HG03432 (cell line): ENCODE data around the gene SERPINA9.
"Not testable (repeated sequence)": the region's sequence is repeated elsewhere in the genome, so short reads cannot be mapped to it uniquely, and the experiment has no call there.

Experiments used
- ATAC-seq: cut with Tn5 transposase; IDR thresholded peaks from one replicate; pipeline ENCODE4 v1.9.1; 2021; ENCODE audit warnings: mild to moderate bottlenecking, moderate library complexity; ENCODE audit not compliant: unreplicated experiment

The SERPINA9 gene

DNA sequence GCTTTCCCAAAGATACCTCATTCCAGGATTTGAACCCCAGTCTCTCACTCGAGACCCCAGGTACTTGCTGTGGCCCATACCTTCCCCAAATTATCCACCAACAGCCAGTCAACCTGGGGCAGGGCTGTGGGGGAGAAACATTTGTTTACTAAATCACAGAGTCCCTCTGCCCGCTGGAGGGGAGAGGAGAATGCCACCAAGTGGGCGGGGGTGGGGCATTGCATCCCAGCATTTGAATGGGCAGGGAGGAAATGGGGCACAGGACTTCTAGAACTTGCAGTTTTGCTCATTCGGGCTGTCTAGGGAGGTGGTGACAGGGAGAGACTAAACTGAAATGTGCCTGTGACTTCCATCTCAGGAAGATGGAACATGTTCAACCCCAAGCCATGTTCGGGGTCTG is 10.9 kb upstream of the SERPINA9 start:
- ATAC-seq = no peak

DNA sequence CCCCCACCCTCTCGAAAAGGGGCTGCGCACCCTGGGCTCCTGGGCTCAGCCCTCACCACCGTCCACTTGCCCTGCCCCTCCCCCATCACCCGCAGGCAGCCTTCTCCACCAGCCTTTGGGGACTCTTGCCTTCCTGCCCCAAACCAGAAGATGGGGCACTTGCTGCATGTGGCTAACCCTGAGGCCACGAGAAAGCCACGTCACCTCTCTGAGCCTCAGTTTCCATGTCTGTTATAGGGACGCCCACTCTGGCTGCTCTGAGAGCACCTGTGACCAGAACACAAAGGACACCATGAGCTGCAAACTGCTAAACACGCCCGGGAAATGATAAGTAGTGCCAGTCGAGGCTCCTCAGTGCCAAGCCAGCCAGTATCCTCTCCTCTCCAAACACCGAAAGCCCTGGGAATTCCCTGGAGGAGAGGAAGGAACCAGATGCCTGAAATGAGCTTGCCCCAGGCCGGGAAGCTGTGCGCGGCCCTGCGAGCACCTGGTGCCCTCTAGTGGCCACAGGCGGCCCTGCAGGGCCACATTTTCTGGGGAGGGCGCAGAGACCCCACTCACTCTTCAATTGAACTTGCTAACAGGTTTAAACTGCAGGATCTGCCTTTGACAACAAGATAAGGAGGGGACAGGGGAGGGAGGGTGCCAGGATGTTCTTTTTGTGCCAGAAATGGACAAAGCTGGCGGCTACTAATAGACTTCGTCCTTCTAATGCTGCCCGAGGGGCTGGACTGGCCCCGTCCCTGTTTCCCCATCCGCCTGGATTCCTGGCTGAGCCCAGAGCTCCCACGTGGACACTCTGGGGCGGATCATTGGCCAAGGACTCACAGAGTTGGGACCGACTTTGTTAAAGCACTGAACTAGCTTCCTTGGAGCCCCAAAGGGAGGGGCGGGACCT is 10.2 kb upstream of the SERPINA9 start:
- no peak for ATAC-seq

DNA sequence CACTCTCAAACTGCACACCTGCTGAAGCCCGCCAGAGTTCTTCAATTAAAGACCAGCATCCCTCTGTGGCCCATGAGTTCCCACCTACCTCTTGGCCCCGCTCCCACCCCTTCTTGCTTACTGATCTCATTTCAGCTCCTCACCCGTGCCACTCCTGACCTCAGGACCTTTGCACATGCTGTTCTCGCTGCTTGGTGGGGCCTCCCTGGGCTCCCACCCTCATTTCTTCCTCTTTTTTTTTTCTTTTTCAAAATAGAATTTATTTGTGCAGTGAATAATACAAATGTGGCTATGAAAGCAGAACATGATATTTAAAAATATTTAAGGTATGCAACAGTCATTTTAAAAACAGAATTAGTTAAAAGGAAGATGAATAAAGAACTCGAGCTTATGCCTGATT is 8.5 kb upstream of the SERPINA9 start:
- ATAC-seq = no peak

DNA sequence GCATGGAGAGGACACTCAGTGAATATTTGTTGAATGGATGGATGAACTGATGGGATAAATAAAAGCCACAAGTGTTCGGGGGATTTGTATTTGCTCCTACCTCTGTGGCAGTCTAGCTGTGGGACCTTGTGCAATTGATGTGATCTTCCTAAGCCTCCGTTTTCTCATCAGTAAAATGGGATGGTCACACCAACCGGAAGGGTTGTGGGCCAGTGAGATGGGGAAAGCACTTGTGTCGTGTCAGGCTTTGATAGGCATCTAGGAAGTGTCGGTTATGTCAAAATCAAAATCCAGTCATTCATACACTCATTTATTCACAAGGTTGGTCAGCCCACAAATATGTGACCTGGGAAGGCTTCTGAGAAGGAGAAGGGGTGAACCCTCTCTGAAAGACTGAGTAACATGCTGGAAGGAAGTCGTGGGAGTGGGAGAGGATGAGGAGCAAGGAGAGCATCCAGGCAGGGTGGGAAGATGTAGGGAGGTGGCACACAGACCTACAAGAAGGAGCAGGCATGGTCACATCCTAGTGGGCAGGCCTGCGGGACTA is 7.8 kb upstream of the SERPINA9 start:
- no peak for ATAC-seq

DNA sequence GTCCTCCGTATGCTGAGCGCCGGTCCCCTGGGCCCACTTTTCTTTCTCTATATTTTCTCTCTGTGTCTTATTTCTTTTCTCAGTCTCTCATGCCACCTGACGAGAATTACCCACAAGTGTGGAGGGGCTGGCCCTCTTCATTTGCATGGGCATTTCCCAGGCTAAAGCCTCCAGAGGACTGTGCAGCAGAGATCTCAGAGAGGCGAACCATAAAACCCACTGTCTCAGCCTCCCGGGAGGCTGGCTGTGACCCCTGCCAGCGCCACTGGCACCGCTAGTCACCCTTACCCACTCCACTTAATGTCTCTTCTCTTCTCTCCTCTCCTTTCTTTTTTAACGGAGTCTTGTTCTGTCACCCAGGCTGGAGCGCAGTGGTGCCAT is 7.1 kb upstream of the SERPINA9 start:
- no peak for ATAC-seq

DNA sequence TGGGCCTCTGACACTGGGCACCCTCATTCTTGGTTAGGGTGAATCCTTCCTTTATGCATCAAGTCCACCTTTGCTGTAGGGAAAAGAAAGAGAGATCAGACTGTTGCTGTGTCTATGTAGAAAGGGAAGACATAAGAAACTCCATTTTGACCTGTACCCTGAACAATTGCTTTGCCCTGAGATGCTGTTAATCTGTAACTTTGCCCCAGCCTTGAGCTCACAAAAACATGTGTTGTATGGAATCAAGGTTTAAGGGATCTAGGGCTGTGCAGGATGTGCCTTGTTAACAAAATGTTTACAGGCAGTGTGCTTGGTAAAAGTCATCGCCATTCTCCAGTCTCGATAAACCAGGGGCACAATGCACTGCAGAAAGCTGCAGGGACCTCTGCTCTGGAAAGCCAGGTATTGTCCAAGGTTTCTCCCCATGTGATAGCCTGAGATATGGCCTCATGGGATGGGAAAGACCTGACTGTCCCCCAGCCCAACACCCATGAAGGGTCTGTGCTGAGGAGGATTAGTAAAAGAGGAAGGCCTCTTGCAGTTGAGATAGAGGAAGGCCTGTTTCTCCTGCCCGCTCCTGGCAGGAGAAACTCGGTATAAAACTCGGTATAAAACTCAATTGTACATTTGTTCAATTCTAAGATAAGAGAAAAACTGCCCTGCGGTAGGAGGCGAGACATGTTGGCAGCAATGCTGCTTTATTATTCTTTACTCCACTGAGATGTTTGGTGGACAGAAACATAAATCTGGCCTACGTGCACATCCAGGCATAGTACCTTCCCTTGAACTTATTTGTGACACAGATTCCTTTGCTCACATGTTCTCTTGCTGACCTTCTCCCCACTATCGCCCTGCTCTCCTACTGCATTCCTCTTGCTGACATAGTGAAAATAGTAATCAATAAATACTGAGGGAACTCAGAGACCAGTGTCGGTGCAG is 6.4 kb upstream of the SERPINA9 start:
- ATAC-seq = not testable (repeated sequence)

DNA sequence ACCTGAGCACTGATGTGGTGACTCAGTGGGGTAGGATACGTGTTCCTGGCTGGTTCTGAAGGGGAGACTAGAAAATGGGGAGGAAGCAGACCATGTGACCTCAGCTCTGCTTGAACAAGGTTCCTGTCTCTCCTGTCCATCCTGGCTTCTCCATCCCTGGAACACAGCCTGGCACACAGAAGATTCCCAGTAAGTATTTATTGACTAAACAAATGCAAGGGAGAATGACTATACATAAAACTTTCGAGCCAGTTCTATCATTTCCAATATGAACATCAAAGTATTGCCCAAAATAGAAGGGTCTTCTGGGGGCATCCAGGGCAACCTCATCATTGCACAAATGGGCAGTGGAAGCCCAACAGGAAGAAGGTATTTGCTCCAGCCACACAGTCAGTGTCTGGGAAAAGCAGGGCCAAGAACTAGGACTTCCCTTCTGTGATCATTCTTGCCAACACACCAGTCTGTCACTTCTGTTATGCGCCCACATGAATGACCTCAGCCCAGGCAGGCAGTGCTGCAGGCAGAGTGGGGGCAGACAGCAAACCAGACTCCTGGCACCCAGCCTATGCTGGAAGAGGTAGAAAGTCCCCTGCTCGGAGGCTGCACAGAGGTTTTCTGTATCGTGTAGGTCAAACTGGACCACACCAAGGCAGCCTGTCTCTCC is 5.6 kb upstream of the SERPINA9 start:
- ATAC-seq = peak; percentile 60

DNA sequence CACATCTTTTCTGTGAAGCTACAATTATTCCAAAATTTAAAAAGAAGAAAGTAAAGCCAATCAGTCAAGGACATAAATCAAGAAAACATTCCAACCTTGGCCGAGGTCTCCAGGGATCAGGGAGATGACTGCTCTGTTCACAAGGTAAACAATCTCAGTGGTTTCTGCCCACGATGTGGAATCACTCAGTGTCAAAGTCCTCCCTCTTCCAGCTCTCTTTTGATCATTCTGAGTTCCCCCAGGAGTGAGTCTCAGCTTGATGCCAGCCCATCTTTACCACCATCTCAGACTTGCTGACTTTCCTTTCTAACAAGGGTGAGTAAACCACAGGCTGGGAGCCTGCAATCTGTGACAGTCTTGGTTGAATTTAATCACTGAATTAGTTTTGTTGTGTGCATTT is 4.8 kb upstream of the SERPINA9 start:
- ATAC-seq = no peak

DNA sequence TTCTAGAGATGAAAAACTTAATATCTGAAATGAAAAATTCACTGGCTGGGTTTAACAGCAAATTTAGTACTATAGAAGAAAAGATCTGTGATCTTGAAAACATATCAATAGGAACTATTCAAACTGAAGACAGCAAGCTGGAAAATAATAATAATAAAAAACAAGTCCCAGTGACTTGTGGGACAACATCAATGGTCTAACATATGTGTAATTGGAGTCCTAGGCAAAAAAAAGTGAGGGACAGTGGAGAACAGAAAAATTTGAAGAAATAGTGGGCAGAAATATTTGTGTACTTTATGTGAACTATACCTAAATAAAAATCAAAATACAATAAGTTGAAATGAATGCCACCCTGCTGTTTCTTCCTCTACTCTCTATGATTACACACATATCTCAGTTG is 2.4 kb upstream of the SERPINA9 start:
- no peak for ATAC-seq

DNA sequence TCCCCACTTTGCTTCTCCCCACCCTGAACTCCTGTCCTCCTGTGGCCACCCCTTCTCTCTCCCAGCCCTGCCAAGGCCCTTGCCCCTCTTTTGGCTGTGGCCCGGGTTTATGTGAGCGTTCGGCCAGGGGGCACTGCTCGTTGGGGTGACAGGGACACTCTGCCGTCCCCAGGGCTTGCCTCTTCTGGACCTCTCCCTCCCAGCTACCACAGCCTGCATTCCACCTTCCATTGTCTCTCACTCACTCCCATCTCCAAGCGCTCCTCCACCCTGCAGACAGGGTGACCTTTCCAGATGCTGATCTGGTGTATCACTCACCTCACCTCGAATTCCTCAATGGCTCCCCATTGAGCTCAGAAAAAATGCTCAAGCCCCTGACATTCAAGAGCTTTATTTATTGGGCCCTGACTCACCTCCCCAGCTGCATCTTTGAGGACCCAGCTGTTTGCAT is 1.4 kb downstream of the SERPINA9 start:
- no peak for ATAC-seq

DNA sequence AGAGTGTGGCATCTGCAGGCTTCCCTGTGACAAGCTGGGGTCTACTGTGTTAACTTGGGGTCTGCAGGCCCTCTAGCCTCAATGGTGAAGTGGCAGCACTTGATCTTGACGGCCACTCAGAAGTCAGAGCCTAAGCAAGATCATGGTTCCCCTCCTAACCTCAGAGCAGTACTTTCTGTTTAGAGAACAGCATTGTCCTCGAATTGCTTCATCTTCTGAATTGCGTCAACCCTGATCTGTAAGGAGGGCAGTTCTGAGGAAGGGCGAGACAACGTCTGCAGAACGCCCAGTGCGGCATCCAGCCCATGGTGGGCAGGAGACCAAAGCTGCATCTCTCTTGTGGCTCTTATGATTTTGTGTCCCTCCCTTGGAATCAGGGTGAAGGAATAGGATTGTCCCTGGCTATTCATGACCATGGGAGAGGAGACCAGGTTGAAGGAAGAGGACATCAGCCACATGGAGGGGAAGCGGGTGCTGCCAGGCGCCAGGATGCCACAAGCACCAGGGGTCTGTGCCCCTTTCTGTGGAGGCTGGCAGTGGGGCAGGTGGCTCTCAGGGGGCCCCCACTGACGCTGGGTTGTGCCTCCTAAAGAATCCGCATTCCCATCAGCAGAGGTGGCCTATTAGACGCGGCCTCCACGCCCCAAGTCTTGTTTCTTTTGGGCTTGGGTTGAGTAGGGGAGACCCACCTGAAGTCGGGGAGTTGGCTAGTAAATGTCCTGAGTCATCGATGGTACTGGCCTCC is 2.2 kb downstream of the SERPINA9 start:
- no peak for ATAC-seq

DNA sequence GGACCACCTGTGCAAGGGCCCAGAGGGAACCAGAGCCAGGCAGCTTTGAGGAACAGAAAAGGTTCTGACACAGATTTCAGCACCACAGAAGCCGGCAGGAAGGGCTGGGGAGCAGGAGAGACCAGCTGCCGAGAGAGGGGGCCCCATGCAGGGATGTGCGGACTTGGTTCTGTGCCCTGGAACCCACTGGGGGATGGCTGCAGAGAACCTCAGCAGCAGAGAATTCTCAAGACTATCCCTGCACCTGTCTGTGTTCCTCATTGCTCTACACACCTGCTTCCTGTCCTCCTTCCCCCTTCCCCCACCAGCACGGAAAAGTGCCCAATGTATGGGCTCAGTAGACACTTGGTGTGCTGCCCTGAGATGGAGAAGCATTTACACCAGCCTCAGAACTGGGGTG is 3.2 kb downstream of the SERPINA9 start:
- ATAC-seq = no peak

DNA sequence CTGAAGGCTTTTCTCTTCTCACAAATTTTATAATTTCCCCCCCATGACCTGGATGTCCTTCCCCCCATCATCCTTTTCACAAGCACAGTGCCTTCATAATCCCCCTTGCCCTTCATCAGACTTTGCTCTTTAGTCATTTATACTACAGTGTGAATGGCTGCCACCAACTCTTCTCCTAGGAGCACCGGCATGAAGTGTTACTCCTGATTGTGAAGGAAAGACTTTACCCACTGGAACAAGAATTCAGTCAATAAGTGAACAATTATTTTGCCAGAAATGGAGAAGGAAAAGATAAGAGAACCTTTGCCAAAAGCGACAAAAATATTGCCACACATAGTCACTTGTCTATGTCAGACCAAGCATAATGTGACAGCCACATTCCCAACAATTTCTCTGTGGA is 5.0 kb downstream of the SERPINA9 start:
- ATAC-seq = no peak

DNA sequence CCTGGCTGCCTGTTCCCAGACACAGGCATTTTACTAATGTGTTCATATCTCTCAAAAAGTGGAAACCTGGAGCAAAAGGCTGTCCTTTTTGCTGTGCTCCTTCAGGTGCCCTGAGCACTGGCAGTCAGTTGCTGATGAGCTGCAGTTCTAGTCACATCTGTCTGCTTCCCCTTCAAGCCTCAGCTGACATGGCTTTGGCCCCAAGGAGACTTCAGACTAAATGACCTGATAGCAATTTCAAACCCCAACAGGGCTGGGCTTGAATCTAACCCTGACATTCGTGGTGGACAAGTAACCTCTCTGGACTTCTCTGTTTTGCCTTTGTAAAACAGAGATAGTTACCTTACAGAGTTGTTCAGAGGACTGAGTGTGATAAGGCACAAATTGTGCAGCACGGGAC is 5.7 kb downstream of the SERPINA9 start:
- ATAC-seq = no peak

DNA sequence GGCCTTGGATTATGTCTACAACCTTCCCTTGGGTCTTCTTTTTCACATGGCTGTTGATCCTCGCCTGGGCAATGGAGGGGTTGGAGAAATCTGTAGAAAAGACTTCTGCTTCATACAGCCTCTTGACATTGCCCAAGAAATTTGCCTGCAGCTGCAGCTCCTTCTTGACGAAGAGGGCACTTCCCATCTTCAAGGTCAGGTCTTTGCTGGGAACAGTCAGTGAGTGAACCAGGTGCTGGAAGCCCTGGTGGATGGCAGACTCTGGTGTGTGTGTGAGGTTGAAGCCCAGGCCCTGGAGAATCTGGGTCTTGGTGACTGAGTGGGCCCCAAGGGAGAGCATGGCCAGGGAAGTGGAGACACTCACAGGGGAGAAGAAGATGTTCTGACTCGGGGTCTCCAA is 6.7 kb downstream of the SERPINA9 start:
- ATAC-seq = no peak

DNA sequence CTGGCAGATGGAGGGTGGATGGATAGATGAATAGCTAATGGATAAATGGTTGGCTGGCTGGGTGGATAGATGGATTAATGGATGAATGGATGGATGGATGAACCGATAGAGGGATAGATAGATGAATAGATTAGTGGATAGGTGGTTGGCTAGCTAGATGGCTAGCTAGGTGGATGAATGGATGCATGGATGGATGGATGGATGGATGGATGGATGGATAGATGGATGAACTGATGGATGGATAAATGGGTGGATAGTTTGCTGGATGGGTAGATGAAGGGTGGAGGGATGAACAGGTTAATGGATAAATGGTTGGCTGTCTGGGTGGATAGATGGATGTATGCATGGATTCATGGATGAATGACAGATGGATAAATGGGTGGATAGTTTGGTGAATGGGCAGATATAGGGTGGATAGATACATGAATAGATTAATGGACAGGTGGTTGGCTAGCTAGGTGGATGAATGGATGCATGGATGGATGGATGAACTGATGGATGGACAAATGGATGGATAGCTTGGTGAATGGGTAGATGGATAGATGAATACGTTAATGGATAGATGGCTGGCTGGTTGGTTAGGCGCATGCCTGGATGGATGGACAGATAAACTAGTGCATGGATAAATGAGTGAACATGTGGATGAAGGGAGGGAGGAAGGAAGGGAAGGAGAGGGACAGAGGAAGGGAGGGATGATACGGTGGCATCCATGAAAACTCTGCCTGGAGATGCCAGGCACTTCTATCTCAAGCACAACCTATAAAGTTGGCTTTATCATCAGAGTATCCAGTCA is 8.1 kb downstream of the SERPINA9 start:
- no peak for ATAC-seq

DNA sequence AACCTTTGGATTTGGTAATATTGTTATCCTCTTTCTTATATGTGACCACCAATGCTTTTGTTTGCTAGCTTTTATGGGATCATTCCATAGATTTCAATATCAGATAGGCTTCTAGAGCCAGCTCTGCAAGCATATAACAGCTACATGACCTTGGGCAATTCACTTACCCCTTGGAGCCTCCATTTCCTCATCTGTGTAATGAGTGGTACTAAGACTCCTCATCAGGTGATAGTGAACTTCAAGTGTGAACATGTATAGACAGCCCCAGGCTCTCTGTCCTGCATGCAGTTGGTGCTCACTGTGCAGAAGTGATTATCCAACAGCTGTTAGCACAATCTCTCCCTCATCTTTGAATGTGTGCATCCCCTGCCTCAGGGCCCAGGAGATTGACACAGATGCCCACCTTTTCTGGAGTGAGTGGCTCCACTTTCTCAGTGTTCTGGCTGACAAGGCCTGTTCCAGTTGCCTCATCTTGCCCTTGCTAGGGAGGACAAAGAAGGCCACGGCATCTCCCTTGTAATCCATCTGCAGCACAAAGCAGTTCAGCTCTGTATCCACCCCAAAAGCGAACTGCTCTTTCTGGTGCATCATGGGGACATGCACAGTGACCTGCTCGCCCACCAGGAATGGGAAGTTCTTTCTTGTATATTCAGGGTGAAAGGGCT is 9.2 kb downstream of the SERPINA9 start:
- no peak for ATAC-seq

DNA sequence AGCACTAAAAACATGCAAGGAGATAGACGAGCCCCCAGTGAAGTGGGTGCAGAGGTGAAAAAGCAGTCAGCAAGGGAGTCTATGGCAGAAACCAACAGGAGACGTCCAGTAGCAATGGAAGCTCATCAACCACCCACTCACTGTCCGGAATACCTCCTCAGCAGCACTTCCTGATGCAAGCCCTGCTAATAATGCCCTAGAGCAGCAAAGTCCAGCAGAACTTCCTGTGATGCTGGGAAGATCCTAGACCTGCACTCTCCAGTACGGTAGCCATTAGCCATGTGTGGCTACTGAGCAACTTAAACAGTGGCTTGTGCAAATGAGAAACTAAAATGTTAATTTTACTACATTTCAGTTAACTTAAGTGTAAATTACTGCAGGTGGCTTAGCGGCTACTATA is 11.0 kb downstream of the SERPINA9 start:
- no peak for ATAC-seq

DNA sequence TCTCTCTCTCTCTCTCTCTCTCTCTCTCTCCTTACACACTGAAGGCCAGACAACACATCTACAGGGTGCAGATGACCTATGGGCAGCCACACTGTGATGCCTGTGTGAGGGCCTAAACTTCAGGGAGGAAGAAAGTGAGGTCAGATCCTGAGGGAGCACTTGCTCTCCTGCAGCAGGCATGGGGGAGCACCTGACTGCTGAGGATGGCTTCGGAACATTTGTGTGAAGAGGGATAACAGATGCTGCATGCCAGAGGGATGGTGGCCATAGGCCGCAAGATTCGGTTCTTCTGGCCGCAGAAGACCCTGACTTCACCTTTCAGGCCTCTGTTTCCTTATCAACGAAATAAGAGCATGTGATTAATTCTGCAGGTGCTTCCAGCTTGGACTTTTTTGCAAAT is 11.7 kb downstream of the SERPINA9 start:
- no peak for ATAC-seq
